ENCODE measurements around the gene UFM1. TPM values are rescaled to one million over a fixed set of nuclear protein-coding genes. Genes with fewer than 3 reads are reported as not detected.

UFM1 gene
- total and polyA plus RNA-seq, 2 of the 13 experiments (the other 11 are each of a cell fraction or from before 2014, with no cell fraction given): 42.6 to 47.0 TPM

DNA sequence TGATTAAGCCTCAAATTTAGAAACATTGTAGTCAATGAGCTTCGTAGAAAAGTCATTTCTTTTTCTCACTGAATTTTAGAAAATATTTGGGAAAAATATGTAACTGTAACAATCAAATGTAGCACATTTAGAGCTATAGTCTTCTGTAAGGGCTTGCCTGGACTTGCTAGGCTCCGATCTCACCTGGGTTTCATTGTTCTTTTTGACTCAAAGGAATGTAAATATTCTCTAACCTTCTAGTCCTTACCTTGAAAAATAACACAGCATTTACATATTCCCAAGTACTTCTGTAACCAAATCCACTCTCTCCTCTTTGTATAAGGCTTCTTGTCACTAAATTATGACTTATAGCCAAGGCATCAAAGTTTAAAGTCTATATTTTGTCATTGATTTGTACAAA is 2.9 kb upstream of the UFM1 start:
- BruUV-seq (replicated peaks): no TSS peak
- H3K36me3 ChIP-seq (replicated peaks in 1 of 2; ENCODE audit: control insufficient read depth in 1 of 2, insufficient read depth in 2 of 2, low read length in 2 of 2): no peaks in the 10 kb centered on the region
- no peak overlapping the region for H3K9ac ChIP-seq (ENCODE audit: insufficient read depth, low read depth, low read length)
- no peak for FAIRE-seq
- no peak overlapping the region for H3K4me2 ChIP-seq (ENCODE audit: low read depth, low read length)
- no peaks in the 10 kb centered on the region for H4K20me1 ChIP-seq (ENCODE audit: insufficient read depth, low read length)
- no peak for DNase-seq (ENCODE audit: low spot score)
- peaks cover 19% of the 10 kb centered on the region for H3K4me1 ChIP-seq (ENCODE audit: insufficient read depth, low read length)
- peaks cover 20% of the 10 kb centered on the region for H3K79me2 ChIP-seq (ENCODE audit: insufficient read depth, low read length)
- ChIA-PET POLR2A (no interaction called here), CTCF (ENCODE audit: low intra/inter-chr PET ratio, low total read pairs) (no interaction called here)
- intact Hi-C loops (cut with micrococcal nuclease; ENCODE audit: unreplicated experiment) (no loop called here), in situ Hi-C loops (cut with HindIII; ENCODE audit: extremely low pct_ligation_motif_present, low pct_unique_long_range_greater_than_20kb) (no loop called here)
- H3K9me3 ChIP-seq (ENCODE audit: low read length): no peaks in the 10 kb centered on the region
- H2AFZ ChIP-seq (ENCODE audit: low read length): peak overlapping the region; percentile 37
- TF ChIP-seq ZNF749 (CRISPR knock-in tag; IDR thresholded peaks at IDR 0.05; ENCODE audit: borderline replicate concordance) (no peak), TIGD3 (CRISPR knock-in tag; IDR thresholded peaks at IDR 0.05; ENCODE audit: borderline replicate concordance) (no peak), MAFK (conservative IDR thresholded peaks at IDR 0.05 in 1 of 2, IDR thresholded peaks at IDR 0.05 in 1 of 2; ENCODE audit: low read length in 2 of 2) (no peak), PLSCR1 (CRISPR knock-in tag; IDR thresholded peaks at IDR 0.05; ENCODE audit: borderline replicate concordance) (no peak), KIAA2018 (CRISPR knock-in tag; IDR thresholded peaks at IDR 0.05; ENCODE audit: borderline replicate concordance) (no peak), ZNF550 (CRISPR knock-in tag; IDR thresholded peaks at IDR 0.05; ENCODE audit: borderline replicate concordance) (no peak)
- TF ChIP-seq, protein P1, sequence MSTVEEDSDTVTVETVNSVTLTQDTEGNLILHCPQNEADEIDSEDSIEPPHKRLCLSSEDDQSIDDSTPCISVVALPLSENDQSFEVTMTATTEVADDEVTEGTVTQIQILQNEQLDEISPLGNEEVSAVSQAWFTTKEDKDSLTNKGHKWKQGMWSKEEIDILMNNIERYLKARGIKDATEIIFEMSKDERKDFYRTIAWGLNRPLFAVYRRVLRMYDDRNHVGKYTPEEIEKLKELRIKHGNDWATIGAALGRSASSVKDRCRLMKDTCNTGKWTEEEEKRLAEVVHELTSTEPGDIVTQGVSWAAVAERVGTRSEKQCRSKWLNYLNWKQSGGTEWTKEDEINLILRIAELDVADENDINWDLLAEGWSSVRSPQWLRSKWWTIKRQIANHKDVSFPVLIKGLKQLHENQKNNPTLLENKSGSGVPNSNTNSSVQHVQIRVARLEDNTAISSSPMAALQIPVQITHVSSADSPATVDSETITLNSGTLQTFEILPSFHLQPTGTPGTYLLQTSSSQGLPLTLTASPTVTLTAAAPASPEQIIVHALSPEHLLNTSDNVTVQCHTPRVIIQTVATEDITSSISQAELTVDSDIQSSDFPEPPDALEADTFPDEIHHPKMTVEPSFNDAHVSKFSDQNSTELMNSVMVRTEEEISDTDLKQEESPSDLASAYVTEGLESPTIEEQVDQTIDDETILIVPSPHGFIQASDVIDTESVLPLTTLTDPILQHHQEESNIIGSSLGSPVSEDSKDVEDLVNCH (CRISPR knock-in tag; IDR thresholded peaks at IDR 0.05): no peak
- no peak overlapping the region for H3K4me3 ChIP-seq (replicated peaks in 1 of 3; ENCODE audit: insufficient read depth in 1 of 3, low read depth in 2 of 3, low read length in 3 of 3)
- H3K27me3 ChIP-seq (ENCODE audit: control insufficient read depth in 1 of 2, insufficient read depth in 2 of 2, low read length in 2 of 2): no peaks in the 10 kb centered on the region; a peak in 1 of 5 replicates
- no peak overlapping the region for H3K27ac ChIP-seq (ENCODE audit: extremely low read length, insufficient read depth, low read length)
- 99% methylated on average over 2 of the region's 2 CpGs for WGBS (ENCODE audit: low lambda C conversion rate)
- no peak for ATAC-seq

All from HepG2 (cell line).